ENCODE measurements around the gene COQ8A.

- no peak for TF ChIP-seq CTCF (IDR thresholded peaks at IDR 0.05; ENCODE audit: low read length)
- TF ChIP-seq EZH2 (IDR thresholded peaks at IDR 0.05; ENCODE audit: borderline replicate concordance, low read length), result no peak
These were observed 76.9 kb downstream of the COQ8A start for GRCh38 chr1:227016990-227017389.

All from OCI-LY1 (cell line).